AG09319 (cell line): ENCODE measurements around the gene EPPIN.
"Not testable (repeated sequence)": the region's sequence is repeated elsewhere in the genome, so short reads cannot be mapped to it uniquely, and the experiment has no call there.

Experiments used
- DNase-seq: peaks from one replicate; pipeline ENCODE4 v3.0.0-alpha.2; 2010; ENCODE audit warnings: low read depth; ENCODE audit errors: extremely low read depth
- CTCF ChIP-seq: IDR thresholded peaks from 2 replicates; pipeline ENCODE4 v1.5.1; 2011; ENCODE audit warnings: low read depth, mild to moderate bottlenecking, inconsistent platforms, low read length, moderate library complexity

EPPIN gene

GRCh38 chr20:45583502-45583901 lies 36.3 kb upstream of the EPPIN start:
- no peak for TF ChIP-seq CTCF
- DNase-seq, result no peak

GRCh38 chr20:45581702-45582101 lies 34.5 kb upstream of the EPPIN start:
- DNase-seq, result no peak
- no peak for TF ChIP-seq CTCF

- no peak for DNase-seq
- no peak for TF ChIP-seq CTCF
Measured at GRCh38 chr20:45579184-45579583, 32.0 kb upstream of the EPPIN start, which contains the start of gene WFDC8. WFDC8 (minus strand) TSS chr20:45579284; CDS start chr20:45579247, 37 bp downstream.

- no peak for DNase-seq
- no peak for TF ChIP-seq CTCF
Measured at GRCh38 chr20:45578231-45578630, 31.0 kb upstream of the EPPIN start.

- no peak for TF ChIP-seq CTCF
- DNase-seq, result no peak
Measured at GRCh38 chr20:45576995-45577394, 29.8 kb upstream of the EPPIN start.

- TF ChIP-seq CTCF, result no peak
- DNase-seq, result no peak
Measured at GRCh38 chr20:45575931-45576330, 28.7 kb upstream of the EPPIN start.

GRCh38 chr20:45569650-45570049 lies 22.4 kb upstream of the EPPIN start:
- DNase-seq, result not testable (repeated sequence)

GRCh38 chr20:45564760-45565276 lies 17.6 kb upstream of the EPPIN start:
- no peak for DNase-seq
- TF ChIP-seq CTCF, result no peak
